Body of pancreas (tissue), 4 donors: ENCODE measurements around the gene MYO15B.

Experiments used
- CTCF ChIP-seq, 7 experiments: fragments of 450-650 bp in 4 of 7; fragments of 200-600 bp in 3 of 7; sonication (generic) in 3 of 7; IDR thresholded peaks; one replicate each; pipeline ENCODE4 v1.5.1; 2016 to 2019; ENCODE audit warnings: antibody characterized with exemption in 7 of 7
- POLR2A ChIP-seq, 3 donors: fragments of 450-650 bp; IDR thresholded peaks; one replicate each; pipeline ENCODE4 v1.6.1; 2016; ENCODE audit warnings: antibody characterized with exemption in 3 of 3, mild to moderate bottlenecking in 2 of 3

- no peak for TF ChIP-seq CTCF (IDR thresholded peaks at IDR 0.05)
- TF ChIP-seq POLR2A (IDR thresholded peaks at IDR 0.05) = no peak
Observed at GRCh38 chr17:75592348-75593020, 4.9 kb downstream of the MYO15B start.
